ENCODE data around the gene KLF3.

Gene KLF3

GRCh38 chr4:38656111-38656510, 7.9 kb upstream of the KLF3 start:
- DNase-seq (ENCODE audit: low spot score): no peak

- DNase-seq (ENCODE audit: low spot score): no peak
Measured at GRCh38 chr4:38659346-38659745, 4.7 kb upstream of the KLF3 start.

GRCh38 chr4:38660838-38661237, 3.2 kb upstream of the KLF3 start:
- no peak for DNase-seq (ENCODE audit: low spot score)

GRCh38 chr4:38661371-38661770, 2.6 kb upstream of the KLF3 start:
- no peak for DNase-seq (ENCODE audit: low spot score)

GRCh38 chr4:38662522-38663089, 1.4 kb upstream of the KLF3 start:
- no peak for DNase-seq (ENCODE audit: low spot score)

GRCh38 chr4:38663090-38663800, 754 bp upstream of the KLF3 start:
- DNase-seq (ENCODE audit: low spot score): peak; percentile 32

GRCh38 chr4:38664706-38665401, 855 bp downstream of the KLF3 start:
- peak; percentile 76 for DNase-seq (ENCODE audit: low spot score)

- DNase-seq (ENCODE audit: low spot score): no peak
Measured at GRCh38 chr4:38665551-38666411, 1.8 kb downstream of the KLF3 start.

- DNase-seq (ENCODE audit: low spot score): no peak
Measured at GRCh38 chr4:38666766-38667084, 2.7 kb downstream of the KLF3 start.

- DNase-seq (ENCODE audit: low spot score): peak; percentile 99
Measured at GRCh38 chr4:38667085-38667893, 3.3 kb downstream of the KLF3 start.

GRCh38 chr4:38668203-38668971, 4.4 kb downstream of the KLF3 start:
- DNase-seq (ENCODE audit: low spot score): no peak

GRCh38 chr4:38669208-38669607, 5.2 kb downstream of the KLF3 start:
- no peak for DNase-seq (ENCODE audit: low spot score)

- no peak for DNase-seq (ENCODE audit: low spot score)
Measured at GRCh38 chr4:38670109-38670901, 6.3 kb downstream of the KLF3 start.

GRCh38 chr4:38670939-38671591, 7.1 kb downstream of the KLF3 start:
- peak; percentile 31 for DNase-seq (ENCODE audit: low spot score)

- no peak for DNase-seq (ENCODE audit: low spot score)
Measured at GRCh38 chr4:38671592-38671940, 7.6 kb downstream of the KLF3 start.

GRCh38 chr4:38672074-38672396, 8.0 kb downstream of the KLF3 start:
- DNase-seq (ENCODE audit: low spot score): no peak

- DNase-seq (ENCODE audit: low spot score): no peak
Measured at GRCh38 chr4:38672397-38673129, 8.6 kb downstream of the KLF3 start.

- DNase-seq (ENCODE audit: low spot score): no peak
Measured at GRCh38 chr4:38673130-38673978, 9.4 kb downstream of the KLF3 start.

Data from kidney tubule cell (primary cell).